ENCODE results near the gene CT45A7. TPM values are rescaled to one million over a fixed set of nuclear protein-coding genes. Genes with fewer than 3 reads are reported as not detected.
"Not testable (repeated sequence)": the region's sequence is repeated elsewhere in the genome, so short reads cannot be mapped to it uniquely, and the experiment has no call there.

Gene CT45A7, protein sequence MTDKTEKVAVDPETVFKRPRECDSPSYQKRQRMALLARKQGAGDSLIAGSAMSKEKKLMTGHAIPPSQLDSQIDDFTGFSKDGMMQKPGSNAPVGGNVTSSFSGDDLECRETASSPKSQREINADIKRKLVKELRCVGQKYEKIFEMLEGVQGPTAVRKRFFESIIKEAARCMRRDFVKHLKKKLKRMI
- total RNA-seq (2014; rRNA removed; shearing (Covaris generic)), result not detected in 2 replicates

GRCh38 chrX:135837180-135837579 lies at the start of gene CT45A7:
TSS of gene CT45A7 (minus strand) at chrX:135837280. CDS start at chrX:135833533, 3,747 bp downstream.
- not testable (repeated sequence) for DNase-seq (ENCODE audit: low spot score)

- not testable (repeated sequence) for DNase-seq (ENCODE audit: low spot score)
These were observed 45.7 kb upstream of the CT45A7 start for GRCh38 chrX:135882741-135883140.

GRCh38 chrX:135871712-135872111 lies 34.6 kb upstream of the CT45A7 start, which contains the start of gene CT45A9:
TSS of gene CT45A9 (minus strand) at chrX:135871812. CDS start at chrX:135868061, 3,751 bp downstream.
- not testable (repeated sequence) for DNase-seq (ENCODE audit: low spot score)

DNA sequence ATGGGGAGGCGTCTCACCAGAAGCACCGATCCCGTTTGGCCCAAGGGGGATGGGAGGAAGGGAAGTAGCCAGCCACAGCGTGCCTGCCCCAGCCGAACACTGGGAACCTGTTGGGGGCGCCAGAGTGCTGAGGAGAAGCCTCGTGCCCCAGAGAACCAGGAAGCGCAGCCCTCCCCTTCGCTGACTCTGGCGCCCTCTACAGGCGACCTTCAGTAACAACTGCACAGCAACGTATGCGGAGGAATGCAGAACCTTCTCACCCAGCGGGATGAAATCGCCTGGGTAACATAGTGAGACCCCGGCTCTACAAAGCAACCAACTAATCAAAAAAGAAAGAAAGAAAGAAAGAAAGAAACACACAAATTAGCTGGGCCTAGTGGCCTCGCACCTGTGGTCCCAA lies 17.4 kb upstream of the CT45A7 start, which contains the start of gene CT45A8:
CT45A8 (minus strand) TSS at position 101 of the 400 bp plus-strand sequence. CDS start 3,755 bp downstream, outside the sequence.
- DNase-seq (ENCODE audit: low spot score), result not testable (repeated sequence)

- not testable (repeated sequence) for DNase-seq (ENCODE audit: low spot score)
These were observed 17.2 kb downstream of the CT45A7 start, which contains the start of gene CT45A2 for GRCh38 chrX:135819912-135820311. TSS of gene CT45A2 (minus strand) at chrX:135820012. CDS start at chrX:135816265, 3,747 bp downstream.

GRCh38 chrX:135802687-135803086 lies 34.4 kb downstream of the CT45A7 start, which contains the start of gene CT45A6:
TSS of gene CT45A6 (minus strand) at chrX:135802787. CDS start at chrX:135798993, 3,794 bp downstream.
- DNase-seq (ENCODE audit: low spot score), result not testable (repeated sequence)

- DNase-seq (ENCODE audit: low spot score), result not testable (repeated sequence)
These were observed 51.7 kb downstream of the CT45A7 start, which contains the start of gene CT45A5 for GRCh38 chrX:135785403-135785802. TSS of gene CT45A5 (minus strand) at chrX:135785503. CDS start at chrX:135781729, 3,774 bp downstream.

Other genes with a start within 250 kb of the CT45A7 start
- gene CT45A1, start 123.6 kb downstream of the CT45A7 start, total RNA-seq (2014; rRNA removed; shearing (Covaris generic)), result not detected in 2 replicates
- not detected in 2 replicates for gene CT45A3, start 69.1 kb downstream of the CT45A7 start, total RNA-seq (2014; rRNA removed; shearing (Covaris generic))
- not detected in 2 replicates for gene CT45A5, start 51.8 kb downstream of the CT45A7 start, total RNA-seq (2014; rRNA removed; shearing (Covaris generic))
- gene CT45A6, start 34.5 kb downstream of the CT45A7 start, total RNA-seq (2014; rRNA removed; shearing (Covaris generic)), result not detected in 2 replicates
- gene CT45A2, start 17.3 kb downstream of the CT45A7 start, total RNA-seq (2014; rRNA removed; shearing (Covaris generic)), result not detected in 2 replicates
- not detected in 2 replicates for gene CT45A8, start 17.3 kb upstream of the CT45A7 start, total RNA-seq (2014; rRNA removed; shearing (Covaris generic))
- gene CT45A9, start 34.5 kb upstream of the CT45A7 start, total RNA-seq (2014; rRNA removed; shearing (Covaris generic)), result not detected in 2 replicates
- not detected in 2 replicates for gene CT45A10, start 56.2 kb upstream of the CT45A7 start, total RNA-seq (2014; rRNA removed; shearing (Covaris generic))
- gene SAGE1, start 56.4 kb upstream of the CT45A7 start, total RNA-seq (2014; rRNA removed; shearing (Covaris generic)), result not detected in 2 replicates
- 9.5 and 11.3 TPM in 2 replicates for gene MMGT1, start 136.7 kb upstream of the CT45A7 start, total RNA-seq (2014; rRNA removed; shearing (Covaris generic))
- gene SLC9A6, start 148.2 kb upstream of the CT45A7 start, total RNA-seq (2014; rRNA removed; shearing (Covaris generic)), result 6.8 and 12.2 TPM in 2 replicates

Measured in A172 (cell line).